Sigmoid colon (tissue), 7 donors: ENCODE results near the gene MSH2. TPM values are rescaled to one million over a fixed set of nuclear protein-coding genes. Genes with fewer than 3 reads are reported as not detected.

Experiments
- polyA plus RNA-seq, 3 donors: library from polyadenylated mRNA; stranded (reverse); fragments of 200-250 nt; gene quantifications; one replicate each; pipeline ENCODE4 v1.2.3, GENCODE V29; 2013
- small RNA-seq, 3 donors: library from RNA; depleted of rRNA; stranded (forward); fragments of <200 nt; gene quantifications; one replicate each; pipeline ENCODE3, GENCODE V24; 2016
- total RNA-seq, 4 donors: library from RNA; depleted of rRNA; stranded (reverse); fragments of >200 nt; gene quantifications; one replicate each; pipeline ENCODE4 v1.1.0, GENCODE V29; 2016
- donor health status: healthy with polysubstance abuse.
- donor health status: Bipolar disorder and iron deficiency.
- donor health status: healthy.

The MSH2 gene
- total and polyA plus RNA-seq, 7 donors: 7.2 to 13.9 (median 9.4) TPM

Small RNAs within 50 kb of the gene (small RNA-seq; reads per million reads assigned to genes)
- gene MIR559 (0 reads per million in 3 donors), gene RF00017 (0 reads per million in 3 donors), gene RN7SKP119 (0 reads per million in 3 donors)

Other genes starting within 250 kb of the MSH2 start
- 1 to 10 TPM in 1 of 4 donors, under 1 TPM in 1, not detected in 2; 0.66 to 1.1 TPM for gene STPG4, start 247.8 kb upstream of the MSH2 start, total RNA-seq
- gene STPG4, start 247.8 kb upstream of the MSH2 start, polyA plus RNA-seq: under 1 TPM in 2 of 3 donors, not detected in 1; 0.12 to 0.60 TPM
- gene CALM2, start 226.6 kb upstream of the MSH2 start, total RNA-seq: 100 to 1,000 TPM; 594 to 993 (median 701) TPM
- gene CALM2, start 226.6 kb upstream of the MSH2 start, polyA plus RNA-seq: 1,000 to 10,000 TPM in 2 of 3 donors, 100 to 1,000 TPM in 1; 660 to 1,449 (median 1,432) TPM
- 1 to 10 TPM in 1 of 4 donors, not detected in 3; 3.2 TPM for gene EPCAM, start 33.8 kb upstream of the MSH2 start, total RNA-seq
- gene EPCAM, start 33.8 kb upstream of the MSH2 start, polyA plus RNA-seq: 100 to 1,000 TPM; 201 to 720 (median 296) TPM
- under 1 TPM; under 0.01 to 0.27 (median 0.08) TPM for gene KCNK12, start 167.8 kb downstream of the MSH2 start, total RNA-seq
- gene KCNK12, start 167.8 kb downstream of the MSH2 start, polyA plus RNA-seq: under 1 TPM in 1 of 3 donors, not detected in 2; 0.06 TPM